Keratinocyte (primary cell): Measurements from ENCODE around the gene IREB2. TPM values are rescaled to one million over a fixed set of nuclear protein-coding genes. Genes with fewer than 3 reads are reported as not detected.

Source experiments
- DNase-seq: peaks from one replicate; pipeline ENCODE4 v3.0.0-alpha.2; 2011; ENCODE audit warnings: low read depth, missing footprints, low spot score
- FAIRE-seq: peaks from 2 replicates; lab custom pipeline; 2011; peaks lifted over from hg19 to GRCh38; lab: Jason Lieb, UNC
- H2AFZ ChIP-seq: 2 replicates; pipeline ENCODE4 v1.6.0; 2012; ENCODE audit warnings: low read length, control low read depth, inconsistent platforms; ENCODE audit not compliant: control insufficient read depth
- H3K27ac ChIP-seq: 2 replicates; pipeline ENCODE4 v1.5.1; 2011; ENCODE audit warnings: low read length; ENCODE audit not compliant: control insufficient read depth, insufficient read depth
- H3K27me3 ChIP-seq: 3 replicates; pipeline ENCODE4 v1.6.0; 2011; ENCODE audit warnings: low read length; ENCODE audit not compliant: control insufficient read depth, insufficient read depth; ENCODE audit errors: extremely low read depth
- H3K36me3 ChIP-seq, 2 experiments: 2 replicates in 1 of 2; 3 replicates in 1 of 2; pipeline ENCODE4 v1.5.1; 2011; ENCODE audit warnings: low read length in 2 of 2, mild to moderate bottlenecking in 1 of 2; ENCODE audit not compliant: control insufficient read depth in 2 of 2, insufficient read depth in 2 of 2; ENCODE audit errors: extremely low read depth in 1 of 2
- H3K4me1 ChIP-seq: 3 replicates; pipeline ENCODE4 v1.5.1; 2011; ENCODE audit warnings: low read length; ENCODE audit not compliant: control insufficient read depth, insufficient read depth; ENCODE audit errors: extremely low read depth
- H3K4me2 ChIP-seq: 3 replicates; pipeline ENCODE4 v1.6.0; 2011; ENCODE audit warnings: low read depth, low read length; ENCODE audit not compliant: control insufficient read depth, insufficient read depth; ENCODE audit errors: extremely low read depth
- H3K4me3 ChIP-seq, 3 experiments: fragments of 200-600 bp in 1 of 3; sonication (generic) in 1 of 3; 2 replicates in 2 of 3; 3 replicates in 1 of 3; pipeline ENCODE4 v1.5.1; 2011 to 2016; ENCODE audit warnings: low read length in 3 of 3, mild to moderate bottlenecking in 3 of 3, control low read depth in 2 of 3, inconsistent platforms in 1 of 3, low read depth in 1 of 3, mixed read lengths in 1 of 3, mixed run types in 1 of 3, moderate library complexity in 1 of 3; ENCODE audit not compliant: control insufficient read depth in 2 of 3, insufficient read depth in 2 of 3; ENCODE audit errors: extremely low read depth in 1 of 3
- H3K79me2 ChIP-seq: 2 replicates; pipeline ENCODE4 v1.6.0; 2012; ENCODE audit warnings: low read length; ENCODE audit not compliant: control insufficient read depth, insufficient read depth
- H3K9ac ChIP-seq: 3 replicates; pipeline ENCODE4 v1.6.0; 2011; ENCODE audit warnings: low read length; ENCODE audit not compliant: control insufficient read depth, insufficient read depth; ENCODE audit errors: extremely low read depth
- H3K9me1 ChIP-seq: 3 replicates; pipeline ENCODE4 v1.6.0; 2011; ENCODE audit warnings: low read length; ENCODE audit not compliant: control insufficient read depth, insufficient read depth; ENCODE audit errors: extremely low read depth
- H3K9me3 ChIP-seq: 2 replicates; pipeline ENCODE4 v1.5.1; 2012; ENCODE audit warnings: low read depth, low read length; ENCODE audit not compliant: control insufficient read depth
- H4K20me1 ChIP-seq: 3 replicates; pipeline ENCODE4 v1.6.0; 2011; ENCODE audit warnings: low read length; ENCODE audit not compliant: control insufficient read depth, insufficient read depth; ENCODE audit errors: extremely low read depth
- EZH2 ChIP-seq: IDR thresholded peaks from one replicate; pipeline ENCODE4 v1.6.1; 2012; ENCODE audit warnings: inconsistent platforms, mild to moderate bottlenecking, low read length, moderate library complexity
- dilution Hi-C: fragments of 300-500 bp; cut with MboI; formaldehyde crosslinking; loops from one replicate; pipeline ENCODE4 v1.7.0; 2020; ENCODE audit warnings: low sequenced_read_pairs; ENCODE audit not compliant: extremely low pct_ligation_motif_present
- polyA plus RNA-seq, 5 experiments: library from polyadenylated mRNA; depleted of rRNA in 3 of 5; stranded (reverse) in 3 of 5; stranded (forward) in 1 of 5; unstranded in 1 of 5; fragments of >200 nt; gene quantifications; 1 replicate in 1 of 5; 2 replicates in 3 of 5; 3 replicates in 1 of 5; pipeline versions ENCODE4 v1.2.1 to v1.2.3, GENCODE V29; 2011 to 2012; ENCODE audit warnings: missing spikeins in 2 of 5, low read depth in 1 of 5, low replicate concordance in 1 of 5
- TF ChIP-seq, protein P1 (sequence below), 3 experiments: IDR thresholded peaks in 1 of 3; conservative IDR thresholded peaks in 1 of 3; optimal IDR thresholded peaks in 1 of 3; 2 replicates in 2 of 3; 3 replicates in 1 of 3; pipeline versions ENCODE3 to v1.5.1; 2011; ENCODE audit warnings: low read length in 3 of 3, mild to moderate bottlenecking in 3 of 3, moderate library complexity in 2 of 3, control low read depth in 1 of 3, inconsistent platforms in 1 of 3; ENCODE audit not compliant: insufficient read depth in 2 of 3; ENCODE audit errors: extremely low read depth in 1 of 3

The IREB2 gene
- polyA plus RNA-seq, 1 donor (not counting 4 experiments of a cell fraction or from before 2014, with no cell fraction given) = 20.5 TPM

DNA sequence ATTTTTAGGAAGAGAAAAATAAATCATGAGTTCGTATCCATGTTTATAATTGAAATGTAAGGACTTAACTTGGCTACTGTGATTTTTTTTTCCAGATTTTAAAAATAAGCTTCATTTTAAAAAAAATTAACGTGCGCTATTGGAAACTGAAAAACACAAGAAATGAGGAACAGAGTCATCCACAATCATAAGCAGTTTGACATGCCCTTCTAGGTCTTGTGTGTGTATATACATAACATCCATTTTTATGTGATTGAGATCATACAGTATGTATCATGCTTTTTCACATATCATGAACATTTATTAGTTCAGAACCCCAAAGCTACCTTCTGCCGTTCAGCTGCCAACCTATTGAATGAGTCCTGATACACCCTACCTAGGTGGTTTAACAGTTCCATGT lies 22.7 kb downstream of the IREB2 start:
- Histone ChIP-seq H2AFZ (no peak overlapping the region), H3K36me3 (peaks cover 12% of the 10 kb centered on the region in 2 experiments), H3K79me2 (peaks cover 68% of the 10 kb centered on the region), H3K9me3 (no peaks in the 10 kb centered on the region), H3K27me3 (no peaks in the 10 kb centered on the region), H3K9me1 (peaks cover 4% of the 10 kb centered on the region), H3K4me1 (peaks cover 5% of the 10 kb centered on the region), H3K4me3 (no peak overlapping the region), H4K20me1 (no peaks in the 10 kb centered on the region), H3K4me2 (no peak overlapping the region), H3K9ac (no peak overlapping the region), H3K27ac (no peak overlapping the region)
- DNase-seq = no peak
- TF ChIP-seq EZH2 = no peak
- TF ChIP-seq, protein P1, sequence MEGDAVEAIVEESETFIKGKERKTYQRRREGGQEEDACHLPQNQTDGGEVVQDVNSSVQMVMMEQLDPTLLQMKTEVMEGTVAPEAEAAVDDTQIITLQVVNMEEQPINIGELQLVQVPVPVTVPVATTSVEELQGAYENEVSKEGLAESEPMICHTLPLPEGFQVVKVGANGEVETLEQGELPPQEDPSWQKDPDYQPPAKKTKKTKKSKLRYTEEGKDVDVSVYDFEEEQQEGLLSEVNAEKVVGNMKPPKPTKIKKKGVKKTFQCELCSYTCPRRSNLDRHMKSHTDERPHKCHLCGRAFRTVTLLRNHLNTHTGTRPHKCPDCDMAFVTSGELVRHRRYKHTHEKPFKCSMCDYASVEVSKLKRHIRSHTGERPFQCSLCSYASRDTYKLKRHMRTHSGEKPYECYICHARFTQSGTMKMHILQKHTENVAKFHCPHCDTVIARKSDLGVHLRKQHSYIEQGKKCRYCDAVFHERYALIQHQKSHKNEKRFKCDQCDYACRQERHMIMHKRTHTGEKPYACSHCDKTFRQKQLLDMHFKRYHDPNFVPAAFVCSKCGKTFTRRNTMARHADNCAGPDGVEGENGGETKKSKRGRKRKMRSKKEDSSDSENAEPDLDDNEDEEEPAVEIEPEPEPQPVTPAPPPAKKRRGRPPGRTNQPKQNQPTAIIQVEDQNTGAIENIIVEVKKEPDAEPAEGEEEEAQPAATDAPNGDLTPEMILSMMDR (optimal IDR thresholded peaks at IDR 0.05 in 1 of 3, IDR thresholded peaks at IDR 0.05 in 1 of 3, conservative IDR thresholded peaks at IDR 0.05 in 1 of 3; ENCODE audit: extremely low read depth in 1 of 3, insufficient read depth in 2 of 3, low read length in 3 of 3) = no peak
- dilution Hi-C loops = no loop called here
- no peak for FAIRE-seq

DNA sequence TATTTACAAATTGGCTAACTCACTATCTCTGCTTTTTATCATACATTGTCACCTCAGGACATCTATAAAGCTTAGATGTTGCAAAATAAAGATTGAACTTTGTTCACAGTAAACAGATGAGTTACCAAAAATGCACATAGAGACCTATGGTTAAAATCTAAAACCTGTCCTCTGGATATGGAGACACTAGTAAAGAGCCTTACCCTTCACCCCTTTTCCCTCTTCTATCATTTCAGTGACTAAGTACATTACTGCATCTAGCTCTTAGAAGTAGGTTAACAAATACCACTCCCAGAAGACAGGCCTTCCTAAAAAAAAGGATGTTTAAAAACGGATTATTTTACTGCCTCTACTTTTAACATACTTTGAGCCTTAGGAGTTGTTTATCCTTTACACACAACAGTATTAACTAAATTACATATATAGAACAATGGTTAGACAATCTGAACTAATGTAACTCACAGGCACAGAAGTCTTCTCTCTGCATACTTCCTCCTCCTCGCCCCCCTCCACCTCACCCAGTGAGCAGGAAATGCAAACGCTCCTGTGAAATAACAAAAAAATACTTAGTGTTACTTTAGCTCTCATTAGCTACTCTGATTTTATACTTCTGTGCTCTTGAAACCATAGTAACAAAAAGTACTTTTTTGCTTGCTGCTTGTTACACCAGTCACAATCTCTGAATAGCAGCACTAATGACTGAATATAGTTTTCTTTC lies 23.3 kb downstream of the IREB2 start:
- H4K20me1 ChIP-seq = no peaks in the 10 kb centered on the region

More for the DNA sequence above, 23.3 kb downstream of the IREB2 start:
- H3K9me3 ChIP-seq = no peaks in the 10 kb centered on the region
- no peak overlapping the region for H3K27ac ChIP-seq
- H3K9ac ChIP-seq = no peak overlapping the region
- dilution Hi-C loops = no loop called here
- peaks cover 5% of the 10 kb centered on the region for H3K4me1 ChIP-seq
- TF ChIP-seq EZH2 = no peak
- TF ChIP-seq, protein P1 (optimal IDR thresholded peaks at IDR 0.05 in 1 of 3, IDR thresholded peaks at IDR 0.05 in 1 of 3, conservative IDR thresholded peaks at IDR 0.05 in 1 of 3; ENCODE audit: extremely low read depth in 1 of 3, insufficient read depth in 2 of 3, low read length in 3 of 3) = no peak
- DNase-seq (no peak), FAIRE-seq (no peak)
- H3K36me3 ChIP-seq = peaks cover 14 to 16% of the 10 kb centered on the region in 2 experiments
- H3K4me2 ChIP-seq = no peak overlapping the region
- H2AFZ ChIP-seq = no peak overlapping the region
- H3K79me2 ChIP-seq = peaks cover 65% of the 10 kb centered on the region
- H3K4me3 ChIP-seq = no peak overlapping the region
- H3K27me3 ChIP-seq = no peaks in the 10 kb centered on the region
- peaks cover 4% of the 10 kb centered on the region for H3K9me1 ChIP-seq
